NCI-H2029 treated with DMSO at 0.1 percent for 48 hours (cell line): ENCODE data around the gene SORBS1.

Source experiments
- DNase-seq: peaks from one replicate; lab custom pipeline; 2025; lab: John Stamatoyannopoulos, UW

The SORBS1 gene

DNA sequence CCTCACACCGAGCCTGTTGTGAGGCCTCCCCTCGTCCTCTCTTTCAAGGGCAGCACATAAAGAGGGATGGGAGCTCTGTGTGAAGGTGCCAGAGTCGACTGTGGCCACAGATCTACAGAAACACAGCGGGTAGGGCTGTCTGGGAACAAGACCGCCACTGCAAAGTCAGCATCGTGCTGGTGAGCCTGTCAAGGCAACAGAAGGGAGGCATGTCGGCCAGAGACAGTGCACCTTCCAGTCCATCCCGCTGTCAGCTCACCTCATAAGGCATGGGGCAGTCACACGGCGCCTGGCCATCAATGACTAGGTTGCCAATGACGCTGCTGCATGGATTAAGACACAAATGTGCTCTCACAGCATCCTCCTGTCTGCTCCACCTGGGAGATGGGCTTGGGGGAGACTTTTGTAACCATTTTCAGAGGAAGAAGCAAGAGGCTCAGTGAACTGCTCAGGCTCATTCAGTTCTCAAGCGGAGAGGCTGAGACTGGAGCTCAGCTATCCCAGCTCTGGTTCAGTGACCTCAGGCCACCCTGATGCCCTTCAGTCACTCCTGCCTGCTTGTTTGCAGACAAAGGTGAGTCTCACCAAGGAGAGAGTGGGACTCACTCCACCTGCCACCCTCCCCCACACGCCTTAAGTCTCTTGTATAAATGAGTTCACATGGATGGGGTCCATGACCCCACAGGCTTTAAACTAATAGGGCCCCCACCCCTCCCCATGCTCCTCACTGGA is 125.5 kb downstream of the SORBS1 start:
- no peak for DNase-seq

DNA sequence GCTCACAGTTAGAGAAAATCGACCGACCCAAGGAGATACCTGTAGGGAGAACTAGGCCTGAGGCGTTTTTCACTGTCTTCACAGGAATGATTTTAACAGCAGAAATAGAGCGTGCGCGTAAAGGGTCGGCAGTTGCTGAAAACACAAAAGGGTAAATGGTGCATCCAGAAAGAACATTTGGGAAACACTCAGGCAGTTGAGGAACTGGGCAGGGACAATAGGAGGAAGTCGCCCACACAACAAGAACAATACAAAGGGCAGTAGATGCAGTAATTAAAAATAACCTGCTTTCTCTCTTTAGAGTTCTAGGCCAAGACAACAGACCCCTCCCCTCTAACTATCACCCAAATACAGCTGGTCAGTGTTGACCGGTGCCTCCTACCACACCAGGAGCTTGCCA is 126.6 kb downstream of the SORBS1 start:
- DNase-seq: no peak

DNA sequence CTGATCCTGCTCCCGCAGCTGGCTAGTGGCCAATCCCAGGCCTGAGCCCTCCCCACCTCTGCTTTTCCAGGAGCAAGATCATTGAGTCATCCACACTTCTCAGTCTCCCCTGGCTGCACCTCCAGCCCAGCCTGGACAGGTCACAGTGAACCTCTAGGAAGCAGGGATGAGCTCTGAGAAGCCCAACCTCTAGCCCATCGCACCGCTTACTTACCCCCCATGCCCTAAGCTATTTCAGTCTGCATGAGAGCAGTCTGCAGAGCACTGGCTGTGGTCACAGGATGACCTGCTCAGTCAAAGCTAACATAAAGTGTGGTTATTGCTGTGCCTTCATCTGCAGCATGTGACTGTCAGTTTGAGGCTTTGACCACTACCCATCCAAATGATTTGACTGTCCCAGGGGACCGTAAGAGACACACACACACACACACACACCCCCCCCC is 129.2 kb downstream of the SORBS1 start:
- no peak for DNase-seq

DNA sequence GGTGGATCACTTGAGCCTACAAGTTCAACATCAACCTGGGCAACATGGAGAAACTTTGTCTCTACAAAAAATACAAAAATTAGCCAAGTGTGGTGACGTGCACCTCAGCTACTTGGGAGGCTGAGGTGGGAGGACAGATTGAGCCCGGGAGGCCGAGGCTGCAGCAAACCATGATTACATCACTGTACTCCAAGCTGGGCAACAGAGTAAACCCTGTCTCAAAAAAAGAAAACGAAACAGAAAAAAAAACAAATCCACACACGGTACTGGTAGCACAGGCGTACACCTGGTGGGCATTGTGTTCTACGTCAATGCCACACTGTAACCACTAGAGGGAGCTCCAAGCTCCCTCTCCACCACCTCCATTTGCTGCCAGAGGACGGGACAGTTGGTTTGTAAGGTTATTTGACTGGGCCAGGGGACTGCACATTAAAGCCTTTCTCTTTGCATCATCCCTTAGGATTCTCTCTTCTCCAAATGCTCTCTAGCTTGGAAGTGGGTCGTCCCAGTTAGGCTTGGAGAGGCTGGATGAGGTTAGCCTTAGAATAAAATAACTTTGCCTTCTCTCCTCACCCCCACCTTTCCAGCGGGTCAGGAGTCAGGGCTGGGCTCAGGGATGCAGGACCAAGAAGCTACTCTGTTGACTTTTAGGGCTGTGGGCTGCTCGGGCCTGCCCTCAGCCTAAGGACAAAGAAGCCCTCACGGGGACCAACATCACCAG is 130.8 kb downstream of the SORBS1 start:
- peak; percentile 15 for DNase-seq

DNA sequence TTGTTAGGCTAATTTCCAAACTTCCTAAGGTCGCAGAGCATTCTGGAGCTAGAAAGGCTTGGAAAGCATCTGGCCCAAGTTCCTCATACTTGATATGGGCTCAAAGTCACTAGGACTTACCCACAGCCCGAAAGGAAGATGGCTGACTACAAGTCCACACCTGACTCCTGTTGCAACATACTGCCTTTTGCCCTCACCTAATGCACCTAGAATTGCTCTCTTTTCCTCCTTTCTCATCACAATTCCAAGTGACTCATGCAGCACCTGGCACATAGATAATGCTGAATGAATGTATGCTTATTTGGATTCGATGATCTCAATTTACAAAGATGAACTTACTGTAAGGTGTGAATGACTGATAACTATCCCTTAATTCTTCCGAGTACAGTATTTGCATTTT is 131.5 kb downstream of the SORBS1 start:
- no peak for DNase-seq

DNA sequence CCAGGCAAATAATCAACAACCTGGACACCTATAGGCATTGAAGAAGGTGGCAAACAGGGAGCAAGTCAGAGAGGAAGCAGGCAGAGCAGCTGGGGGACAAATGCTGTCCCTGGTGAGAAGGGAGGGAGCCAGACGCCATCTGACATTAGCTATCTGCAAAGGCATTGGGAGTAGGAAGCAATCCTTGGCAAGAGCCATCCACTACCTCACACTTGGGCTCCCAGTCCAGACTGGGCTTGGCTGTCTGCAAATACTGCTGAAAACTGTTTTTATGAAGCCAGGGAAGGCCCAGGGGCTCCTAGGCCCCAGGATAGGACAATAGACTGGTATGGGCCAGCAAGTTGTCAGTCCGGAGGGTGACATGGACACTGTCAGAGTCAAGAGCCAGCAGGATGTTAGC is 132.5 kb downstream of the SORBS1 start:
- DNase-seq: no peak

DNA sequence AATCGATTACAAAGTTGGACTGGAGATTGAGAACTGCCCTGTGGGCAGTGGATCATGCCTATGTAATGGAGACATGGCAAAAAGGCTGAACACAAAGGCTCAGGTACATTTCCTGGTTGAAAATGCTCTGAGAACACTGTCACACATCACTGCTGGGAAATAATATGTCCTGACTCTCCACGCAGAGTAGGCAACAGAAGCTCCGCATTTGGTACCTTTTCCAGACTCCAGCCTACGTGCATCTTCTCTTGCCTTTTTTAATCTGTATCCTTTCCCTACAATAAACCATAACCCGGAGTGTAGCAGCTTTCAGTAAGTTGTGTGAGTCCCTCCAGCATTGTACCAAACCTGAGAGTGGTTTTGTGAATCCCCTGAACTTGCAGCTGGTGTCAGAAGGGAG is 134.7 kb downstream of the SORBS1 start:
- DNase-seq: no peak

DNA sequence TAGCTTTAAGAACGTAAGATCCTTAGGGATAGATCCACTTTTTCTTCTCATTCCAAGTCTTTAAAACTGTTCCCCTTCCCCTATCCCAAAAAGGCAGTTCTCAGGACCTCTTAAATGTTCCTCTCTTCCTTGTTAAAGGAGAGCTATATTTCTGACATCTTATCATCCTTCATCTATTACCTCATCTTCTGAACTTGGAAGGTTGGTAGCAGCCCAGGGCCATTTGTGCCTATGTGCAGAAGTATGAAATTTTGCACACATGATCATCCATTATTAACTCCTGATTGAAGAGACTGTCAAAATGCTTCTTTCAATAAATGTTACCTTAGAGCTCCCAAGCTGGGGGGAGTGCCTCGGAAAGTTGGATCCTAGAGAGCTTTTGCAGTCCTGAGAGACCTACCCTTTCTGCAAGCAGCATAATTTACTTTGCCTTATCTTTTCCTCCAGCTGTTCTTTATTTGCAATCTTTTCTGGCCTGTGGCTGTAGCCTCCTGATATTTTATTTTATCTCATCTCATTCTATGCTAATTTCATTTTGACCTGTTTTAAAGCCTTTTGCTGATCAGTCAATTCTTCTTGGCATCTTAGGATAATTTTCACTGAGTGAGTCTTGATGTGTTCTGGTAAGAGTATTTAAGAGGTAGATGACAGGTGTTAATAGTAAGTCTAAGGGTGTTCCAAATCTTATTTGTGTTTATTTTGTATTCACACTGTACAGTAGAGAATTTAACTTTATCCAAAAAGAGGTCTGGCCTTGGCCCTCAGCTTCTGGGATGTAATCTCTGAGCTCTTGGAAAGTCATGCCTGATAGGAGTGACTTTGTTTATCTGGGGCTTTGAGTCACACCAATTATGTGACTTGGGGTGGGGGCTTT is 135.3 kb downstream of the SORBS1 start:
- no peak for DNase-seq

DNA sequence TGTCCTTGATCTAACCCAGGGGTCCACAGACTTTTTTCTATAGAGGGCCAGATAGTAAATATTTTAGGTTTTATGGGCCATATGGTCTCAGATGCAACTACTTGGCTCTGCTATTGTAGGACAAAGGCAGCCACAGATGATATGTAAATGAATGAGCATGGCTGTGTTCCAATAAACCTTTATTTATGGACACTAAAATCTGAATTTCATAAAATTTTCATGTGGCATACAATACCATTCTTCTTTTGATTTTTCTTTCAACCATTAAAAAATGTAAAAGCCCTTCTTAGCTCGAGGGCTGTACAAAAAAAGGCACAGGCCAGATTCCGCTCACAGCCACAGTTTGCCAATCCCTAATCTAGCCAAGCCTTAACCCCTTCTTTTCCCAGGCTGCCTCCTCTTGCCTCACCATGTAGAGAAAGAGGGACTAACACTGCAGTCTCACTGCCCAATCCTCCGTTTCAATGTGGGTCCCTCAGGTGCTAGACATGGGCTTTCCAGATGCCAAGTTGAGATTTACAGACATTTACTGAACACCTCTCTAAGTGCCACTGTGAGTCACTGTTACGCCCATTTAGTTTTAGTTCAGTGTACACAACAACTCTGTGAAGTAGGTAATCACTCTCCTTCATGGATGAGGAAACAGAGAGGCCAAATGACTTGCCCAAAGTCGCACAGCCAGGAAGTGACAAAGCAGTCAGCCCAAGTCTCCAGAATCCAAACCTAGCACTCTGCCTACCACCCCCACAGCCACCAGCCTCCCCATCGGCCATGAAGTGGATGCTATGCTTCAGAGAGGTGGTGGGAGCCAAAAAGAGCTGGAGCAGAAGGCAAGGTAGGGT is 137.8 kb downstream of the SORBS1 start:
- no peak for DNase-seq

DNA sequence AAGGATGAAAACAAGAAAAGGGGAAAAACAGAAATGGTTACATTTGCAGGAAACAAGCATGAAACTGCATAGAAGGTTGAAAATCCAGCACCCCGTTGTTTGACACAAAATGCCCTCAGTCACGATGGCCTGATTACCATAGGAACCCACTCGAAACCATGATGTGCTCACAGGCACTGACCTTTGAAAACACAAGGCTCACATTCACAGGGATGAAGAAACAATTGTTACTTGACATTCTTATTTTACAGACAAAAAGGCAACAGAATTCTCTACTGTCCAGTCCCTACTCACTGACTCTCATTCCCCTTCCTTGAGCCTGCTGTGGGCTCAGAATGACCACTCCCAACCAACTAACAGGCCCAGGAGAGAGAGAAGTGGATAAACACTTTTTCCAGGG is 138.9 kb downstream of the SORBS1 start:
- no peak for DNase-seq

DNA sequence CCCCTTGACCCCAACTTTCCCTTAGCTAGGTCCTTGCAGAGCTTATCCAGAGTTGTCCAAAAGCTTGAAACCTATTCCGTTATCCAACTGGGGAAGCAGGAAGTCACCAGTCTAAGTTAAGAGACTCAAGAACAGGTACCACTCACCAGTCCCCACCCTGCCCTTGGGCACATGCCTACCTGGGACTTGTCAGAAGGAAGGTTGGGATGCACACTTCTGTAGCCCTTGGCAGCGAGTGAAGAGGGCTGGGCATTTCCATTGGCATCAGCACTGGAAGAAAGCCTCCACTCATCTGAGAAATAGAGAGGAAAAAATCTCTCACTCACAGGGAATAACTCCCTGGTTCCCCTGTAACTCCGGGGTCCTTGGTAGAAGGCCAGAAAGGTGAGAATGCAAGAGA is 139.4 kb downstream of the SORBS1 start:
- no peak for DNase-seq

DNA sequence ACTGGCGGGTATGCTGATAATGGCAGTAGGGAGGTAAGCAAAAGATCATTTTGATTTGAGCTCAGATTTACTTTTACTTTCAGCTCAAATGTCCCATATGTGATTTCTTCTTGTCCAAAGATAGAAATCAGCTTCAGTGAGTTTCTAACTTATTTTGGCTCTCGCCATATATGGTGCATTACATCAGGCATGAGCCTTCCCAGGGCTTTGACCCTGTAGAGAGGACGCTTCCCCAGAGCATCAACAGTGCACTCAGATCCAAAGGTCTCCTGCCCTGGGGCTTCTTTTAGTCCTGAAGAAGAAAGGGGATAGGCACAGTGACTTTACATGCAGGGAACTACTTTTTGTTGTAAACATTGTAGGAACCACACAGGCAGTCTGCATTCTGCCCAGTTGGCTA is 141.8 kb downstream of the SORBS1 start:
- DNase-seq: no peak

DNA sequence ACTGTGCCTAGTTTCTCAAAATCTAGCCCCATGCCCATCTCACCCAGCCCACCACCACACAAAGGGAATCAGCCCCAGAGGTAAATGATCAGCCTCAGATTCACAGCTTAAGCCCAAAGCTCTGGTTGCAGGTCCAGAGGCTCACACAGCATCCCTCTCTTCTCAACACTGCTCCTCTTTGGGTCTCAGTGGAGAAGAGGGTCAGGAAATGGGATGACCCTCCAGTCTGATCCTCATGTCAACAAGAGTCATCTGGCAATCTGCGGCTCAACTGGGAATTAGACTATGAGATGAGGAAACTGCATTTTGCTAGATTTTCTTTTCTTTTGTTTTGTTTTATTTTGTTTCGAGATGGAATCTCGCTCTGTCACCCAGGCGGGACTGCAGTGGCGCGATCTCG is 144.2 kb downstream of the SORBS1 start:
- no peak for DNase-seq

DNA sequence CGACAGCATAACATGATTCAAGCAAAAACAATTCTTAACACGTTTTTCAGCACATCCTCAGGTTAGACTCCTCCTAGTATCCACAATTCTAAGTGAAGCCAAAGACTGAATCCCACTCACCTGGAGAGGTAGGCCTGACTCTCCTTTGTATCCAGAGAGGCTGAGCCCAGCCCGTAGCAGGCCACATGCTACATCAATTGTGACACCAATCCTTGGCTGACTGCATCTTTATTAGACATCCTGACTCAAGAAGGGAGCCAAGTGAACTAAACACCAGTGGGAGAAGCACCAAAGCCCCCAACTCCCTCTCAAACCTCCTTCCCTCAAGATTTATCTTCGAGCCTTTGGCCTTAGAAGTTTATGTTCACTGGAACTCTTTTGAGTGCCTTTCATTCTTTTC is 144.9 kb downstream of the SORBS1 start:
- DNase-seq: no peak

DNA sequence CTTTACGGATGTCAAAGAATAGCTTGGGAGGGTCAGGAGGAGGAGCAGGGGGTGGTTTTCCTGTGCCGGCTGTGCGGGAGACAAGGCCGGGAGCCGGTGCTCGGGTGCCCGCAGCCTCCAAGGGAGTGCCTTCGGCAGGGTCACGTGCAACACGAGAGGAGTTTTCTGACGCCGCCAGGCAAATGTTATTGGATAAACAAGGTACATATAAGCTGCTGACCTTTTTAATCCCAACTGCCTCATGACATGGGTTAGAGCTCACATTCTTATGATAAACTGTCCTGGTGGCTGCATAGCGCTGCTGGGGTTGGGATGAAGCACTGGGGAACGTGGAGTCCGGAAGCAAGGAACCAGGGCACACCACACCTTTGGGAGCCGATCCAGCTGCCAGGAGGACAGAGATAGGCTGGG is 145.5 kb downstream of the SORBS1 start:
- no peak for DNase-seq

DNA sequence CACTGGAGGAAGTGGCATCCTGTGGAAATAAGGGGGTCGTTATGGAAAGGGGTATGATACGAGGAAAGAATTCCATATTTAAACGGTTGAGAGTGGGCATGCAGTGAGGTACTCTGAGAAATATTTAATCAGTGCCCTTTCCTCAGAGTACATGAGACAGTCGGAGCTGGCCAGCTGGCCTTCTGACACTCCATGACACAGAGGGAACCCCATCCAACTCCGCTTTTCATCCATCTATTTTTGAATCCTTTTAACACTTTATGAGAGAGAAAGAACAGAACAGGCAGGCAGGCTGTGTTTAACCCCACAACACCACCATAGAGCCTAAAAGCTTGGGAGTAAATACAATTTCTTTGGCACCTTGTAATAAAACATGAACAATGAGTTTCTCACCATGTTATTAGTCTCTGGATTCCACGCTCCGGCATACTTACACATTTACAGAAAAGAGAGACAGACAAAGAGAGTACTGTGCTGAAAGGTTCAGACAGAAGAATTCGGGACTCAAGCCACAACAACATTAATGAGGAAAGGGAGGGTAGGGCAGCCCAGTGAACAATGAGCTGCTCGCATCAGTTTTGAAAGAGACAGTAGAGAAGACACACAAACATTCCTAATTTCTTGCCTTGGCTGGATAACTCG is 146.2 kb downstream of the SORBS1 start:
- DNase-seq: no peak

DNA sequence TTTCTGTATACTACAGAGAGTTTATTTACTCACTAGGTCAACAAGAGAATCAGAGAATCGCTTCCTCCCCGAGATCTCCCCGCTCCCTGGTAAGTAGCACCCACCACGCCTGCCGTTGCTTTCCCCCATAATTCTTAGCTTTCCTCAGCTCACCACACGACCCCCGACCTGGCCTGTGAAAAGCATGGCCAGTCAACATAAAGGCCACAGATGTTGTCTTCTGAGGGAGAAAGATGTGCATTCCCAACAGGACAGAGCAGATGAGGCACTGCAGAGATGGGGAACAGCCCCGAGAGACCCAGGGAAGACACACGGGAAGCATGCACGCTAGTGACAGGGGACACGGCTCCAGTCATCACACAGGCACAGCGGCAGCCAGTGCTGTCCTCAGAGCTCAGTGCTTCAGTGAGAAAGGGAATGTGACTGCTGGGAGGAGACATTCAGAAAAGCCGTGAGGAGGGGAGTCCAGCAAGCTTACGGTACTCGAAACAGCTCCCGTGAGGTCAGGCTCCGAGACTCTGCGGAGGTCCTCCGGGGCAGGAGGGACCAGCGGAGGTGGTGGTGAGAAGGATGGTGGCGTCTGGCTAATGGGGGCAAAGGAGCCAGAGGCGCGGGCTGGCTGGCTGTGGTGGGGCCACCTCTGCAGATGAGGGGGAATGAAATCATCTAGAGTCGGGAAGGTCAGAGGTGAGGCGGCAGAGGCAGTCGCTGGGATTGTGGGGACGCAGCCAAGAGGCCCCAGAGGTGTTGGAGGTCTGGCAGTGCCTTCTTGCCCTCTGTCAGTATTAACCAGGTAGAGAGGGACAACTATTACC is 146.9 kb downstream of the SORBS1 start:
- no peak for DNase-seq

DNA sequence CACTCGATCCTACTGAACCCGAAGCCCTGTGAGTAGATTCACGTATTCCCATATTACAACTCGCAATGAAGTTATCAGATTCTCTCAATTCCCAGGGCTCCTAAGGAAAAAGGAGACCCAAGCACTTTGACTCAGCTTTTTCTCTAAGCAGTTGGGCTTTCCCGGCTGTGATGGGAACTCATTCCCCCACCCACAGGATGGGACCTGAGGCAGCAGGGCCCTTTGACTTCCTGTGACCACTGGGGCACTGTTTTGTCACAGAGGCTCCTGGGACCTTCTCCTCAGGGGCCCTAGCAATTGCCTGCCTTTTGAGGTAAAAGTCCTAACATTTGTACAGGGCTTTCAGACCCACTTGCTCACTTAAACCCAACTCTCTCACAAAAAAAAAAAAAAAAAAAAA is 147.6 kb downstream of the SORBS1 start:
- DNase-seq: no peak

DNA sequence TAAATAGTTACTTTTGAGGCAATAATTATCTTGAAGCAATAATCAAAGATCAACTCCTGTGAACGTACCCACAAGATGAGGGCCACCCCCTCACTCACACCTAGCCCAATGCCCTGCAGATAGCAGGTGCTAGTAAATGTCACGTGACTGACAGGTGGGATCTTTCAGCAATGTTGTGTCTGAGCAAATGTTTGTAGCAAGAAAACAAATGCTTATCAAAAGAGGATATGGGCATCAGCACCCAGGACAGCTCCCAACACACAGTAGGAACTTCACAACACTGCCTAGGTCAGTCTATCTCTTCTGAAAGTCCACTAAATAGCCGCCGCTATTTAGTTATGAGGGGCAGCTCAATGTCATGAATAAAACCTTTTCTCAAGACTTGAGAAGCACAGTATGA is 149.5 kb downstream of the SORBS1 start:
- DNase-seq: no peak
